Activated CD8-positive, alpha-beta memory T cell treated with anti-CD3 and anti-CD28 coated beads for 36 hours (primary cell): ENCODE results near the gene NFIA. TPM values are rescaled to one million over a fixed set of nuclear protein-coding genes. Genes with fewer than 3 reads are reported as not detected.

Experiments
- CTCF ChIA-PET: fragments of 350-600 bp; sonication (Branson Sonifier 250); formaldehyde crosslinking; loops from one replicate; lab custom pipeline; 2021; ENCODE audit warnings: antibody characterized with exemption; lab: Charles Lee
- POLR2A ChIA-PET: fragments of 350-600 bp; sonication (Branson Sonifier 250); formaldehyde crosslinking; loops from one replicate; lab custom pipeline; 2021; ENCODE audit warnings: antibody characterized with exemption; lab: Charles Lee
- total RNA-seq, 2 experiments: library from RNA; stranded (reverse); gene quantifications; one replicate each; pipeline ENCODE4 v1.2.3, GENCODE V29; 2021

NFIA gene
- total RNA-seq, 2 experiments from 2014 or later = 3.6 to 4.8 TPM

DNA sequence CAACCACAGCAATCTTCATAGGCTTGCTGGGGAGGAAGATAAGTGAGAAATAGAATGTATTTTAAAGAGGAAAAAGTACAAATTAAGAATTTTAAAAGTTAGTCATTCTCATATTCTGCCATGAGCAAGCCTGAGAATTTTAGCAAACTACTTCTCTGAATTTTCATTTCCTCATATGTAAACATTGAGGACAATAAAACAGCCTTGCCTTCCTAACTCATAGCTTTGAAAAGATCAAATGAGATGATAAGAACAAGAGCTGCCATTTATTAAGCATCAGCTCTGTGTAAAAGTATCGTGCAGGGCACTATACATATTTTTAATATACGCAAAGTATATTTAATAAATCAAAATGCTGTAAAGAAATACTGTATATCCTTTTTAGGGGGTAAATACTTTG lies 286.0 kb downstream of the NFIA start:
- POLR2A ChIA-PET = no interaction called here
- CTCF ChIA-PET = no interaction called here

DNA sequence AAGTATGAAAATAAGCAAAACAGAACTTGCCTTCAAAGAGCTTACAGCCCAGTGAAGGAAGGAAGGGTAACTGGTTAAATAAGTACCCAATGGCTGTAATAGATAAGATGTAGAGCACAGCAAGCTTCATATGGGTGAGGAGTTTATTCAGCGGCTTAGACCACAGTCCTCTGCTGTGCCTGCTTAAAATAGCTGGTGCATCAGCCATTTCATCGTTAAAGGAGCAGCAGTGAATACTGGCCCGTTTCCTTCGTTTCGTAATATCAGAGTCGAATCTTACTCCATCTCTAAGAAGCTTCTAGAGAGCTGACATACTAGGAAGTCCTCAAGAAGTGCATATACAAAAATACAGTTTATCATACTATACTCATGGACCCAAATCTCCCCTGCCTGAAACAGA lies 286.5 kb downstream of the NFIA start:
- POLR2A ChIA-PET = no interaction called here
- CTCF ChIA-PET = interaction anchor here (0.6 kb wide), 1 partner anchor 549 kb away, joined by 4 read pairs; no protein-coding TSS in a partner anchor

DNA sequence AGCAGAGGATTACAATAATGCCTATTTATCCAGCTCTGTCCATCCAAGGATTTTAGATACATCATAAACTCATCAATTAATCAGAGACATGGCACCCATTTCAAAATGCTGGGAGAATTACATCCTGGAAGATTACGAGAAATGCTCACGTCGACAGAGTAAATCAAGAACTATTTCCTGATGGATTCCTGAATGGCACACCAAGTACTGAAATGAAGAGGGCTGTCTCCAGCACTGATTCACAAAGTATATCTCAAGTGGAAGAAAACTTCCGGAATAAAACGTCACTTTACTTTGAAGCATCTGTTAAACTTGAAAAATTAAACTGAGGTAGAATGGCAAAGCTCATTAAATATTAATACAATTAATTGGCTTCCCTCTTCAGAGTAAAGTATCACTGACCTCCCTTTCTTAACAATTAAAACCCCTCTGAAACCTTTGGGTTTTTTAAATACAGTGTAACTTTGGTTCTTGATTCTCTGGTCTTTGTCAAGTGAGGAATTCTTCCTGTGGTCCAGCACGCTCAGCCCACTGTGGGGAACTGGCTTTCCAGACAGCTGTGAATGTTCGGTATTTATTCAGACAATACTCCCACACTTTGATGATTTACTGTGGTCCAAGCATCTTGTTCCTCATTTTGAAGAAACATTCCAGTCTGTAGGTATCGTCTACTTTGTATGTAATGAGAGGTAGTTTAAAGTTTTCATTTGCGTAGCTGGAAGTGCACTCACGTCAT lies 288.0 kb downstream of the NFIA start:
- POLR2A ChIA-PET = no interaction called here
- CTCF ChIA-PET = no interaction called here

DNA sequence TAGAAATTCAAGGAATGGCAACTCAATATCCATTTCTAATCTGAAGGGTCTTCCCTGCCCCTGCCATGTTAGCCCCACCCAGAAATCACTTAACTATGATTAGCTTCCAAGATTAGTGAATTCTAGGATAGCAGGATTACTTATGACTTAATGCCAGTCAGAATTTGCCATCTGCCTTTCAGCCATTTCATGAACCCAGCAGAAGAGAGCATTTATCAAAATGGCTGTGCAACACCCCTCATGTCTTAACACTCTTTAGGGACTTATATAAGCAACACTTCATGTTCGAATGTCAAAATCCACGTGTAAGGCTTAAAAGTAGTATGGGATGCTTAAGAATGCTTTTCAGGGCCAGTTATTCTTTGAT lies 288.5 kb downstream of the NFIA start:
- ChIA-PET POLR2A (no interaction called here), CTCF (no interaction called here)

DNA sequence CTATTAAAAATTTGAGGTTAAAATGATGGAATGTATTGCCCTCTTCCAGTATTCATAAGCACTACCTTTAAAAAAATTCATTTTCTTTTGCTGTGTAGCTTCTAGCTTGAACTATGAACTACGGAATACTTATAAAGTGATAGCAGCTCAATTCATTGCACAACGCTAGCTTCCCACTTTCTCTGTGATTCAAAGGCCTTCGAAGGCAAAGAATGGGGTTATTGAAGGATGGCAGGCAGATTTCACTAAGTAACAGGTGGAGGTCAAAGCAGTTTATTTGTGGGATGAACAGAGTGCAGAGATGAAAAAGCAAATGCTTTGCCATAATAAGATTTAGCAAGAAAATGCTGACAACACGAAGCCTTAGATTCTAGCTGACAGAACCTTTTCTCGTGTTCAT lies 290.6 kb downstream of the NFIA start:
- ChIA-PET CTCF (interaction anchor here (0.7 kb wide), 1 partner anchor 116 kb away, joined by 4 read pairs; no protein-coding TSS in a partner anchor), POLR2A (no interaction called here)

DNA sequence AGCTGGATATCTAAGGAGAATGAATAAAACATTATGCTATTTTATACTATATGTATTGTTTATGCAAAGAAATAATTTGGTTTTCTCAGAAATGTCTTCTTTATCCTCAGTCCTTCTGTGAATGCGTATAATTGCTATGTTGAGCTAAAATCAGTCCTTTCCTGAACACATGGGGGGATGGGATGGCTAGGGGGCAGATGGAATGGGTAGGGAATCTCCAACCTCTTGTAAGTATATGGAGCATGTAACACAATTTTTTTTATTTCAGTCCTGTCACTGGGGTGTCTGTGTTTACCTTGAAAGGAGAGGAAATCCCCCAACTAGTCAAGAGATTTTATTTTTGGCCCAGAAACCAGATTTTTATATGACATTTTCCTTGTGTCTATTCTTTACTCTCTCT lies 291.8 kb downstream of the NFIA start:
- ChIA-PET POLR2A (no interaction called here), CTCF (interaction anchor here (0.6 kb wide), 1 partner anchor 302 kb away, joined by 3 read pairs; no protein-coding TSS in a partner anchor)

DNA sequence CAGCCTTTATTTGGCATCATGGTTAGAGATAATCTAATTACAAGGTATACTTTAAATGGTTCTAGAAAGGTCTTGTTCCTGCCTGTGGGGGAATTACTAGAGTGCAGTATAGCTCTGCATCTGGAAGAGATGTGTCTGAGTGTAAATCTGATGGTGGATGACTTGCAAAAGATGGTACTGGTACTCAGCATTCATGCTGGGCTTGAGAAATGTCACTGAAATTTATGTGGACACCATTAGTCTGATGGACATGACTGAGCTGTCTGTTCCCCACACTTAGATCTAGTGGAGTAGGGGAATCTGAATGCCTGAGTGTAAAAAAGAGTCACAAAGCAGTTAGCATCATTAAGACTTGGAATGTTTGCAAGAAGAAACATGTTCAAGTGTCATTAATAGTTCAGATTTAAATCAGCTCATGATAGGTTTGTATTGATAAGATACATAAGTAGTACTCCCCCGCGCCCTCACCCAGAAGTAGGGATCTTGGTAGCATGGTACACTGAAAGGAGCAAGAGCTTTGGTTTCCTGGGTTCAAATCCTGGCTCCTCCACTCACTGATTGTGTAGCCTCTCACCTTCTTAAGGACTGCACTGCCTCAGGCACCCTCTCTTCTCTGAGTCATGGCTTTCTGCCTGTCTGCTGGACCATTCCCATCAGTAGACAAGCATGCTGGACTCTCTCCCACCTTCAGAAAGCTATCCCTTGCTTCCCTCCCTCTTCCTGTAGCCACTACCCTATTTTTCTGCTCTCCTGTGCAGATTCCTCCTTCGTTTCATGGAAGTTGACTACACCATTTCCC lies 292.9 kb downstream of the NFIA start:
- ChIA-PET CTCF (no interaction called here), POLR2A (no interaction called here)

DNA sequence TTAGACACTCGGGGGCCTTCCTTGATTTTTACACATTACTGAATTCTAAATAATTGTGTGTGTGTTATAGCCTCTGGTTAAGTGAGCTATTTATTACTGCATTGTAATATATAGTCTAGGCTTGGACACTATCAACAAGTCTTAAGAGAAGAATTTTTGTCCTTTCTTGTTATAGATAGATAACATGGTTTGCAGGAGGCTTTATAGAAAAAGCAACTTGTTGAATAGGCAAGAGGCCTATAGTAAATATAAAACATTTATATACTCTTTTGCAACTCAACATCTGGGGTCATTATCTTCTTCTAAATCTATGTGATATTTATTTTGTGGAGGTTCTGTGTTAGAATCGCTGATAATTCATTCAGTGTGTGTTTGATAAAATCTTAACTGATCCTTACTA lies 293.8 kb downstream of the NFIA start:
- CTCF ChIA-PET = no interaction called here

DNA sequence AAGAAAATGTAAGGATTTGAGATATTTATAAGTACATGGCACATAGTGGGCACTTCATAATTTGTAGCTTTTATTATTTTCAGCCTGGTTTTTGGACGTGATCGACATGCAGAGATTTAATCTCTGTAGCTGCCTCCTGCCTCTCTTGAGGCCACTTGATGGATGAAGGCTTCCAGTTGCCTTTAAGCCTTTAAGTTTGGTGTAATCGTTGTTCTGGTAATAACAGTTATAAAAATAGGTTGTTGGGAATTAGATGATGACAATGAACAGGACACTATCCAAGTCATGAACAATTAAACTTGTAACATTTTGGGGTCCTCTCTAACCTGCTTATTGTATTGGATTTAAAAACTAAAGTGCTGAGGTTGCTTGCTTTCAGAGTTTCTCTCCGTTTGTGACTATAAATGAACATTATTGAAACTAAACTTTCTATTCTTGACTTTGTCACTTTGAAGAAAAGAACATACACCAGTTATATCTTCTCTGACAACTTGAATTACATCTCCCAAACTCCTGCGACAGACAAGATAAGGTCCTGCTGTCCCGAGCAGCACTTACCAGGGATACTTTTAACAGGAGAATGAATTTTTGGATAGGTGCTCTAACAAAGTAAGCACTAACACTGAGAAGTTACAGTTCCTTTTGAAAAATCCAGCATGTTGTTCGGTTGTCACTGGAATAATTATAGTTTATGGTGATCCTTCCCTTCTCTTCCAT lies 295.0 kb downstream of the NFIA start:
- POLR2A ChIA-PET = no interaction called here
- CTCF ChIA-PET = no interaction called here

More for the DNA sequence above, 293.8 kb downstream of the NFIA start:
- POLR2A ChIA-PET = no interaction called here

DNA sequence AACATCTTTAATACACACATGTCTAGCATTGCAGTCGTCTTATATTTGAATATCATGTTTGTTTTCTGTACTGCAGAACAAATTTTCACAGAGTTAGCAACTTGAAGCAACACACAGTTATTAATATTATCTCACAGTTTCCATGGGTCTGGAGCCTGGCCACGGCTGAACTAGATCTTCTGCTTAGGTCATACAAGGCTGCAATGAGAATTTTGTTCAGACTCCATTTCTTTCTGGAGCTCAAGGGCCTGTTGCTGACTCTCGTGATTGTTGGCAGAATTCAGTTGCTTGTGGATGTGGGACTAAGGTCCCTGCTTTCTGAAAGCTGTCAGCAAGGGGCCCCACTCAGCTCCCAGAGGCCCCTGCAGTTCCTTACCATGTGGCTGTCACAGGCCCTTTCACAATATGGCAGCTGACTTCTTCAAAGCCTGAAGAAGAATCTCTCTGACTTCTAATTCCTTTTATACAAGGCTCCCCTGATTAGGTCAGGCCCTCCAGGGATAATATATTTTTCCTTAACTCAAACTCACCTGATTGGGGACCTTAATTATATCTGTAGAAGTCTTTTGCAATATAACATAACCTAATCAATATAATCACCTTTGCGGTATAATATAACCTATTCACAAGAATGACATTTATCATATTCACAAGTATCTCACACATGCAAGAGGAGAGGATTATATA lies 296.3 kb downstream of the NFIA start:
- ChIA-PET POLR2A (no interaction called here), CTCF (no interaction called here)

DNA sequence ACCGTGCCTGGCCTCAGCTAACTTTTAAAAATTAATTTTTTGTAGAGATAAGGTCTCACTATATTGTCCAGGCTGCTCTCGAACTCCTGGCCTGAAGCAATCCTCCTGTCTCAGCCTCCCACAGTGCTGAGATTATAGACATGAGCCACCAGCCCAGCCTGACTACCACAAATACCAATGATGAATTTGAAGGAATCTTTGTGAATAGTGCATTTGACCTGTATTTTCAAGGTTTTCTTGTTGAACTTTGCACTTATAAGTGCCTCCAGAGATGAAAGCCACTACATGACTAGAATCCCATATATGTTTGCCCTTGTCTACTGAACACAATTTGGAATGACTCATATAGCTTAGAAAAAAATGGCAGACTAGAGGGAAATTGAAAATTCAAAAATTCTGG lies 297.3 kb downstream of the NFIA start:
- CTCF ChIA-PET = no interaction called here

DNA sequence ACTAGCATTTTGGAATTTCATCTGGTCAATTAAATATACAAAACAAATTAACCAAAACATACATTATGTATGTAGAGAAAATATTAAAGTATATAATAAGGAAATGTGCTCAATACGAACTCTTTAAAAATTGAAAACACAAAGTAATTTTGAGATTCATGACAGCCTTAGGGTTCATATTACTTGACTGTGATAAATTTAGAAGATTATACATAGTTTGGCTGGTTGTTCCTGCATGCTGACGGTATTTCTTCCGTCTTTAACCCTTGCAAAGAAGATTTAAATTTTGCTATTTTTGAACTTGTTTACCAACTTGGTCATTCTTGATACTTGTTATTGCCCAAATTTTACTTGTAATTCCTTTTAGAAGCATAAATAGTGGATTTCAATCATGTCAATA lies 298.2 kb downstream of the NFIA start:
- CTCF ChIA-PET = no interaction called here
- POLR2A ChIA-PET = no interaction called here

More for the DNA sequence above, 297.3 kb downstream of the NFIA start:
- POLR2A ChIA-PET = no interaction called here

DNA sequence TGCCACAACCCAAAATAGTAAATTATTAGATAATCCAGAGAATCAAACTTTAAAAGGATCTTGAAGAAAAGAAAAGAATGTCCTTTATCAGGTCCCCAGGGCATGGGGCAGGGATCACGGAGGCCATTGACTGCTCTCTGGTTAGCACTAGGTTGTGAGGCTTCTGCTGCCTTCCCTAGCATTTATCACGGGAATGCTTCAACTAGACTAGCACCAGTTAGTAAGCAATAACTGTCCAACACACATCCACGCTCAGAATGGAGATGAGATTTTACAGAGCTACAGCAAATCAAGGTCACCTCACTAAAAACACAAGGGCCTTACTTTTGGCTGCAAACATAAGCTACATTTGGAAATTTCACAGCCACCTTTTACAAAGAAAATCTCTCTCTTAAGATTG lies 304.0 kb downstream of the NFIA start:
- ChIA-PET POLR2A (interaction anchor here (0.6 kb wide), 1 partner anchor 309 kb away, joined by 3 read pairs; no protein-coding TSS in a partner anchor), CTCF (no interaction called here)

DNA sequence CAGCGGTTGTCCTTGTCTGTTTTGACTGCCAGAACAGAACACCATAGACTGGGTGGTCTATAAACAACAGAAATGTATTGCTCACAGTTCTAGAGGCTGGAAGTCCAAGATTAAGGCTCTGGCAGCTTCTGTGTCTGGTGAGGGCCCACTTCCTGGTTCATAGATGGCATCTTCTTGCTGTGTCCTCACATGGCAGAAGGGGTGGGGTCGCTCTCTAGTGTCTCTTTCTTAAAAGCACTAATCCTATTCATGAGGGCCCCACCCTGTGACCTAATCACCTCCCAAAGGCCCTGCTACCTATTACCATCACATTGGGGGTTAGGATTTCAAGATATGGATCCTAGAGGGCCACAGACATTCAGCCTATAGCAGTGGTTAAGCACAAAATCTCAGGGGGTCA lies 304.4 kb downstream of the NFIA start:
- ChIA-PET CTCF (interaction anchor here (0.5 to 1.1 kb wide), 2 partner anchors 75 to 336 kb away, joined by 3 to 4 read pairs; no protein-coding TSS in a partner anchor), POLR2A (interaction anchor here (0.6 kb wide), 2 partner anchors 130 to 229 kb away, joined by 6 to 11 read pairs; no protein-coding TSS in a partner anchor)

DNA sequence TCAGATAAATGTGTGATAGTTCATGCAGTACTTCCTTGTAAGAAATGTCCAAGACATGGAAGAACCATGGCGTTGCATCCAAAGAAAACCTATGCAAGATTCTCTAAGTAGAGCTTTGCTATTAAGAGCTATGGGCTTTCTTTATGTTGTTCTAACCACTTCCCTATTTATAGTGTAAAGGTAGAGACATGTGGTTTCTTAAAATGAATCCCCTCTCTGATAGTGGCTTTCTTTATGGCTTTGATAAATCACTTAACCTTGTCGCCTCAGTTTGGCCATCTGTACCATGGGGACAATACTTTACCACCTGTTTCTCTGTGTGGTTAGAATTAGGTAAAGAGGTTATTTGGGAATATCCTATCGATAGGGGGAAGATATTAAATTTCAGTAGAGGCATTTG lies 305.5 kb downstream of the NFIA start:
- CTCF ChIA-PET = interaction anchor here (1.1 kb wide), 1 partner anchor 338 kb away, joined by 3 read pairs; no protein-coding TSS in a partner anchor

DNA sequence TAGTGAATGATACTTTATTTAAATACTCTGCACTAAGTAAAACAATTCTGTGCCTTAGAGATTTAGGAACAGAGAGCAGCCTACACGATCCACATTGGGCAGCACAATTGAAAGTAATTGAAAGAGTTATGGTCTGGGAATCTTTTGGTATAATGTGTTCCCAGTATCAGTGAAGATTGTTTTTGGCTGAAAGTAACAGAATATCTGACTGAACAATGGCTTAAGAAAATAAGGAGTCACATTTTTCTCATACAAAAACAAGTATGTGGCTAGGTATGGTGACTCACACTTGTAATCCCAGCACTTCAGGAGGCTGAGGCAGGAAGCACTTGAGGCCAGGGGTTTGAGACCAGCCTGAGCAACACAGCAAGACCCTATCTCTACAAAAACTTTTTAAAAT lies 306.2 kb downstream of the NFIA start:
- ChIA-PET POLR2A (no interaction called here), CTCF (no interaction called here)

More for the DNA sequence above, 305.5 kb downstream of the NFIA start:
- POLR2A ChIA-PET = interaction anchor here (0.6 to 1.0 kb wide), 2 partner anchors 116 to 429 kb away, joined by 3 to 12 read pairs; no protein-coding TSS in a partner anchor

DNA sequence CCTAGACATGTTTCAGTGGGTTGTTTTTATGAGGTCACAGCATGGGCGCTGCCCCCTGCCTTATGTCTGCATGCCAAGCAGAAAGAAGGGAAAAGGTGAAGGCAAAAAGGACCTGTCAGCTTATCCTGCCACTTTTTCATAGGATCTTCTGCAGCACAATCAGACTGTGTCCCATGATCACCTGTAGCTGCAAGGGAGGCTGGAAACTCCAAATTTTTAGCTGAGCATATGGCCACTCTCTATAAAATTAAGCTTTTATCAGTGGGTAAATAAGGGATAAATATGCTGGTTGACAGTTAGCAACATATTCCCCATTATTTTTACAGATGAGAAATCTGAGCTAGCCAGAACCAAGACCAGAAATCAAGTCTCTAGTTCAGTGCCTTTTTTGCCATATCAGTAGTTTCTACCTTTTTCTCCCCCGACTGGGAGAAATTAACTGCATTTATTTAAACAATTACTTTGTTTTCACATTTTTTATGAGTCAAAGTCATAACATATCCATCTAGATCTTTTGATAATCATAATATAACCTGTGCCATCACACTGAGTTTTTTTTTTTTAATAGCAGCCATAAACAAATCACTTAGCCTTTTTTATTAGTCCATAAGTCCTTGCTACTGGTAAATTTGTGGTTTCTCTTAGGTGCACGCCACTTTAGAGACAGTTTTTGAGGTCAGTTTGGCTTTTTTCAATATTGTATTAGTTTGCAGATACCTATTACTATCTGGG lies 307.0 kb downstream of the NFIA start:
- ChIA-PET CTCF (no interaction called here), POLR2A (no interaction called here)
